Measurements from ENCODE around the gene TMEM183A. TPM values are rescaled to one million over a fixed set of nuclear protein-coding genes. Genes with fewer than 3 reads are reported as not detected.

The TMEM183A gene
- total and polyA plus RNA-seq, 2 donors (not counting 1 experiment from before 2014, with no cell fraction given) = 61.2 to 65.2 TPM

DNA sequence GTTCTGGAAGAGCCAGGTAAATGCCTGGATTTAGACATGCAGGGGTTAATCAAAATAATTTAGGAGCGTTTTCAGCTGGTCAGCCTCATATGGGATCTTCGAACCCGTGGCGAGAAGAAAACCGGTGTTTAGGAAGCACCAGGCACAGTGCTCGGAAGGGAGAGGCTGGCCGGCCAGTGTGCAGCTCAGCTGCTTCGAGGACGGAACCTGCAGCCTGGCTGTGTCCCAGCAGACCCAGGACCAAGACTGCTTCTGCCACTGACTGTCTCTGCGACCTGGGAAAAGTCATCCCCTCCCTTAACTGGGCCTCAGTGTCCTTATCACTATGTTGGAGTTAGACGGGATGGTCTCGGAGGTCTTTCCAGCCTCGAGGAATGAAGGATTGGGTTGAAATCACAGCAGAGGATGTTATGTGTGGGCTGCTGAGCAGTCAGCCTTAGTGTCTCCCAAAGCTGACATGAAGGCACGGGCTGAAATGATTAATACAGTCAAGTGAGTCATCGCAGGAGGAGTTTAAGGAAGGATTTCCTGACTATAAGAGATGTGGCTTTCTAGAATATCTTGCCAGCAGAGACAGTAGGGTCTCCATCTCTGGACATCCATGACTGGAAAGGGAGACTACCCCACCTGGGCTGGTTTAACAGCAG, 39.9 kb downstream of the TMEM183A start:
- no peaks in the 10 kb centered on the region for H3K9me3 ChIP-seq (ENCODE audit: control extremely low read depth in 1 of 3, control insufficient read depth in 2 of 3, insufficient read depth in 1 of 3, low read length in 2 of 3)
- H3K4me3 ChIP-seq (ENCODE audit: control extremely low read depth in 1 of 5, extremely low read depth in 1 of 5, insufficient read depth in 1 of 5, low read depth in 2 of 5, low read length in 4 of 5) = no peak overlapping the region
- DNase-seq (no peak), ATAC-seq (ENCODE audit: low read depth) (no peak)
- H3K36me3 ChIP-seq (replicated peaks in 1 of 2; ENCODE audit: control extremely low read depth in 1 of 2, control insufficient read depth in 1 of 2, extremely low read depth in 1 of 2, insufficient read depth in 2 of 2, low read length in 1 of 2) = no peaks in the 10 kb centered on the region
- H3K4me1 Mint-ChIP-seq = no peaks in the 10 kb centered on the region
- no peaks in the 10 kb centered on the region for H3K79me2 ChIP-seq (ENCODE audit: control insufficient read depth, insufficient read depth, low read length)
- no peak overlapping the region for H2AFZ ChIP-seq (ENCODE audit: insufficient read depth, low read depth, low read length, poor library complexity, severe bottlenecking)
- H3K27me3 Mint-ChIP-seq = peaks cover 25% of the 10 kb centered on the region
- H3K4me1 ChIP-seq (ENCODE audit: control insufficient read depth in 2 of 2, insufficient read depth in 2 of 2, low read length in 2 of 2) = no peaks in the 10 kb centered on the region
- CTCF ChIA-PET = no interaction called here
- 84% methylated on average over 14 of the region's 15 CpGs for WGBS (ENCODE audit: insufficient coverage)
- H3K27me3 ChIP-seq (replicated peaks in 1 of 4; ENCODE audit: control extremely low read depth in 1 of 4, control insufficient read depth in 3 of 4, insufficient read depth in 4 of 4, low read length in 3 of 4) = peaks cover 0 to 4% (median 0%) of the 10 kb centered on the region in 4 experiments
- no peaks in the 10 kb centered on the region for H4K20me1 ChIP-seq (ENCODE audit: control insufficient read depth, insufficient read depth, low read length, poor library complexity, severe bottlenecking)
- POLR2A ChIA-PET = no interaction called here
- H3K27ac ChIP-seq (ENCODE audit: low read length in 2 of 2) = no peak overlapping the region
- H3K4me3 Mint-ChIP-seq = no peak overlapping the region
- no peak overlapping the region for H3K4me2 ChIP-seq (replicated peaks; ENCODE audit: low read depth, low read length, poor library complexity, severe bottlenecking)
- intact Hi-C loops (cut with micrococcal nuclease) = no loop called here
- H3K9me3 Mint-ChIP-seq (ENCODE audit: insufficient read depth) = no peaks in the 10 kb centered on the region
- H3K9ac ChIP-seq (ENCODE audit: low read length) = no peak overlapping the region
- H3K27ac Mint-ChIP-seq = no peak overlapping the region
- TF ChIP-seq, protein P1, sequence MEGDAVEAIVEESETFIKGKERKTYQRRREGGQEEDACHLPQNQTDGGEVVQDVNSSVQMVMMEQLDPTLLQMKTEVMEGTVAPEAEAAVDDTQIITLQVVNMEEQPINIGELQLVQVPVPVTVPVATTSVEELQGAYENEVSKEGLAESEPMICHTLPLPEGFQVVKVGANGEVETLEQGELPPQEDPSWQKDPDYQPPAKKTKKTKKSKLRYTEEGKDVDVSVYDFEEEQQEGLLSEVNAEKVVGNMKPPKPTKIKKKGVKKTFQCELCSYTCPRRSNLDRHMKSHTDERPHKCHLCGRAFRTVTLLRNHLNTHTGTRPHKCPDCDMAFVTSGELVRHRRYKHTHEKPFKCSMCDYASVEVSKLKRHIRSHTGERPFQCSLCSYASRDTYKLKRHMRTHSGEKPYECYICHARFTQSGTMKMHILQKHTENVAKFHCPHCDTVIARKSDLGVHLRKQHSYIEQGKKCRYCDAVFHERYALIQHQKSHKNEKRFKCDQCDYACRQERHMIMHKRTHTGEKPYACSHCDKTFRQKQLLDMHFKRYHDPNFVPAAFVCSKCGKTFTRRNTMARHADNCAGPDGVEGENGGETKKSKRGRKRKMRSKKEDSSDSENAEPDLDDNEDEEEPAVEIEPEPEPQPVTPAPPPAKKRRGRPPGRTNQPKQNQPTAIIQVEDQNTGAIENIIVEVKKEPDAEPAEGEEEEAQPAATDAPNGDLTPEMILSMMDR (IDR thresholded peaks at IDR 0.05) = no peak

DNA sequence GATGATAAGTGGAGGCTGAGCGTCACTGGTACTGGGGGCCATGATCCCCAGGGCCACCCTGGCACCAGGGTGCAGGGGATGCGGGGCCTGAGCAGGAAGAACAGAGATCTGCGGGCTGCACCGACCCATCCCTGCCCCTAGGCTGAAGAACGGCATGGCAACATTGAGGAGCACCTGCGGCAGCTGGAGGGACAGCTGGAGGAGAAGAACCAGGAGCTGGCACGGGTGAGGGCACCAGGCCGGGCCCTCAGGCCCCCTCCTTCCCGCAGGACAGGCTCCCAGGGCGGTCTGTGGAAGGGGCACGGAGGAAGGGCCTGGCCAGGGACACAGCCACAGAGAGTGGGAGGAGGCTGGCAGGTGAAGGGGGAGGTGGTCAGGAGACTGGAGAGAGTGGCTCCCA, 40.9 kb downstream of the TMEM183A start:
- CTCF ChIA-PET = no interaction called here
- no peak overlapping the region for H3K4me3 ChIP-seq (ENCODE audit: control extremely low read depth in 1 of 5, extremely low read depth in 1 of 5, insufficient read depth in 1 of 5, low read depth in 2 of 5, low read length in 4 of 5)
- H3K27me3 ChIP-seq (replicated peaks in 1 of 4; ENCODE audit: control extremely low read depth in 1 of 4, control insufficient read depth in 3 of 4, insufficient read depth in 4 of 4, low read length in 3 of 4) = peaks cover 0 to 4% (median 0%) of the 10 kb centered on the region in 4 experiments
- H2AFZ ChIP-seq (ENCODE audit: insufficient read depth, low read depth, low read length, poor library complexity, severe bottlenecking) = no peak overlapping the region
- peaks cover 32% of the 10 kb centered on the region for H3K27me3 Mint-ChIP-seq
- no peak overlapping the region for H3K4me3 Mint-ChIP-seq
- intact Hi-C loops (cut with micrococcal nuclease) = no loop called here
- no peak overlapping the region for H3K27ac ChIP-seq (ENCODE audit: low read length in 2 of 2)
- ATAC-seq (ENCODE audit: low read depth) (no peak), DNase-seq (no peak)
- no peaks in the 10 kb centered on the region for H3K9me3 ChIP-seq (ENCODE audit: control extremely low read depth in 1 of 3, control insufficient read depth in 2 of 3, insufficient read depth in 1 of 3, low read length in 2 of 3)
- H3K79me2 ChIP-seq (ENCODE audit: control insufficient read depth, insufficient read depth, low read length) = no peaks in the 10 kb centered on the region
- no peak overlapping the region for H3K27ac Mint-ChIP-seq
- no peaks in the 10 kb centered on the region for H3K4me1 ChIP-seq (ENCODE audit: control insufficient read depth in 2 of 2, insufficient read depth in 2 of 2, low read length in 2 of 2)
- WGBS (ENCODE audit: insufficient coverage) = 93% methylated on average over 11 of the region's 11 CpGs
- no peak overlapping the region for H3K4me2 ChIP-seq (replicated peaks; ENCODE audit: low read depth, low read length, poor library complexity, severe bottlenecking)
- no peak overlapping the region for H3K9ac ChIP-seq (ENCODE audit: low read length)
- no peaks in the 10 kb centered on the region for H3K4me1 Mint-ChIP-seq
- TF ChIP-seq, protein P1 (IDR thresholded peaks at IDR 0.05) = no peak
- no peak for TF ChIP-seq EZH2 (IDR thresholded peaks at IDR 0.05; ENCODE audit: borderline replicate concordance, insufficient read depth, low read depth, low read length, poor library complexity, severe bottlenecking)
- H3K9me3 Mint-ChIP-seq (ENCODE audit: insufficient read depth) = no peaks in the 10 kb centered on the region
- H3K36me3 ChIP-seq (replicated peaks in 1 of 2; ENCODE audit: control extremely low read depth in 1 of 2, control insufficient read depth in 1 of 2, extremely low read depth in 1 of 2, insufficient read depth in 2 of 2, low read length in 1 of 2) = no peaks in the 10 kb centered on the region
- POLR2A ChIA-PET = no interaction called here
- H4K20me1 ChIP-seq (ENCODE audit: control insufficient read depth, insufficient read depth, low read length, poor library complexity, severe bottlenecking) = no peaks in the 10 kb centered on the region
